ENCODE results near the gene SLC41A3.
"Not testable (repeated sequence)": the region's sequence is repeated elsewhere in the genome, so short reads cannot be mapped to it uniquely, and the experiment has no call there.

The SLC41A3 gene

GRCh38 chr3:126025116-126025729 lies 58.7 kb downstream of the SLC41A3 start:
- DNase-seq, result no peak

GRCh38 chr3:126024049-126024854 lies 59.7 kb downstream of the SLC41A3 start:
- DNase-seq, result no peak

DNA sequence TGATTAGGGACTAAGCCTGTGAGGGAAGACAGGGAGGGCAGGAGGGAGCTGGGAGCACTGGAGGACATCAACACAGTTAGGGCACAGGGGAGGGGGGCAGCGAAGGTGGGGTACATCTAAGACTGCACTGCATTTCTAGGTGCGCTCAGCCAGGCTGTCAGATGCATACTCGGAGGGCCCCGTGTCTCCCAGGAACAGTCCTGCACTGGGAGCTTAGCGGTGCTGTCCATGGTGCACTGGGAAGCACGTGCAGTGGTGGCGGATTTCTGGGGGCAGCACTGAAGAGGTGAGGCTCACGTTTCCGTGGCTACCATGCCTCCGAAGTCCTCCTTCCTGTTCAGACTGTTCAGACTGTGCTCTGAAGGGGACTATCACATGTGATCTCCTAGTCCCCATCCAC lies 60.5 kb downstream of the SLC41A3 start:
- DNase-seq, result no peak

DNA sequence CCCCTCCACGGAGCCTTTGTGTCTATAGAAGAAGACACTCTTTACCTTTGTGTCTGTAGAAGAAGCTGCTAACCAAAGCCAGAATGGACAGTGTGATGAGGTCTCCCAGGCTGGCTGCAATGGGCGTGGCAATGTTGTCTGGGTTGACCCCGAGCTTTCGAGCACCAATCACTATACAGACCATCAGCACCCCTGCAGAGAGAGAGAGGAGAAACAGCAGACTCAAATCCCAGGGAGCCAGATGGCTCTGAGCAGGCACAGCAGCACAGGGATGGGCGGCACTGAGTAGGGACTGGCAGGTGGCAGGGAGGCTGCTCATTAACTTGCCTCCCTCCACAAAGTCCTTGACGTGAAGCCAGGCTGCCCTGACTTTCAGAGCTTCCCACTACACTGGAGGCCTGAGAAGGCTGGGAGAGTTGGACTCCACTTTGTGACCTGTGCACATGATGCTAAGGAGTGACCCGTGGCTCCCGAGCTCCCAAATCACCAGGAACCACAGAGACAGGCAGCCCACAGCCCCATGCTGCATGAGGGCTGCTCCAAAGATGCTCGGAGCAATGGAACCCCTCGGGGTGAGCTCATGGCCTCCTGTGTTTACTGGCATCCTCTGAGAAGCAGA lies 61.1 kb downstream of the SLC41A3 start:
- no peak for DNase-seq

GRCh38 chr3:126021702-126022101 lies 62.2 kb downstream of the SLC41A3 start:
- DNase-seq, result no peak

DNA sequence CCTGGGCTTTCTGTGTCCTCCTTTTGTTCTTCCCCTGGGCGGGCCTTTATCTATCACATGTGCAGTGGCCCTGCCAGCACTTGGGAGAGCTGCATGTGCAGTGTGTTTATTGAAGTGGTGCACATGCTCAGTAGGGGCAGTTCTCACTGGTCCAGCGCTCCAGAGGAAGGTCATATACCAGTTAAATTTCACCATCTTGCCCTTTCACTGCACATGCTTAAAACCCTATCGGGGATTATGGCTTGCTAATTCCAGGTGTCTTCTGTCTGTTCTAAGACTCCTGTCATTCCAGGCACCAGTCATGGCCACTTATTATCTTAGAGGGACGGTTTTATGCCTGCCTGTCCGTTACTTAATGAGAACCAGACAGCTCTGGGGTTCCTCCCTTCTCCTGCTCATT lies 62.7 kb downstream of the SLC41A3 start:
- no peak for DNase-seq

DNA sequence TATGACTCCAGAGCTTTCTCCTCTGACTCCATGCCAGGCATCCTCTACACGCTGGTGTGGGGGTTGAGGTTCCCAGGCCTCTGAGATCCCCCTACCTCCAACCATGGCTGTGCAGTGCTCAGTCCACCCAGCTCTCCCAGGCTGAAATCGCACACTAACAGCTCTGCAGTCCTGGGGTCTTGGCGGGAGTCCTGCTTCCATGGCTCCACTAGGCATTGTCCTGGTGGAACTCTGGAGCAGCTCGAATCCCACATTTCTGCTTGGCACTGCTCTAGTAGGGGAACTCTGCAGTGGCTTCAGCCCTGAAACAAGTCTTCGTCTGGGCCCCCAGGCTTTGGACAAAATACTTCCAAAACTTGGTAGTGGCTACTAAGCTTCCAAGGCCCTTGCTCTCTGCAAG lies 64.2 kb downstream of the SLC41A3 start:
- no peak for DNase-seq

DNA sequence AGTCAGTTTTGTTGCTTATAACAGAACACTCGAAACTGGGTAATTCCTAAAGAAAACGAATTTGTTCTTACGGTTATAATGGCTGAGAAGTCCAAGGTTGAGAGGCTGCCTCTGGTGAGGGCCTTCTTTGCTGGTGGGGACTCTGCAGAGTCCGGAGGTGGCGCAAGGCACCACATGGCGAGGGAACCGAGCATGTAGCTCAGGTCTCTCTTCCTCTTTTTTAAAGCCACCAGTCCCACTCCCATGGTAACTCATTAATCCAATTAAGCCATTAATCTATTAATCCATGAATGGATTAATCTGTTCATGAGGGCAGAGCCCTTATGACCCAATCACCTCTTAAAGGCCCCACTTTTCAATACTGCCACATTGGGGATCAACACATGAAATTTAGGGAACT lies 64.9 kb downstream of the SLC41A3 start:
- DNase-seq, result no peak

DNA sequence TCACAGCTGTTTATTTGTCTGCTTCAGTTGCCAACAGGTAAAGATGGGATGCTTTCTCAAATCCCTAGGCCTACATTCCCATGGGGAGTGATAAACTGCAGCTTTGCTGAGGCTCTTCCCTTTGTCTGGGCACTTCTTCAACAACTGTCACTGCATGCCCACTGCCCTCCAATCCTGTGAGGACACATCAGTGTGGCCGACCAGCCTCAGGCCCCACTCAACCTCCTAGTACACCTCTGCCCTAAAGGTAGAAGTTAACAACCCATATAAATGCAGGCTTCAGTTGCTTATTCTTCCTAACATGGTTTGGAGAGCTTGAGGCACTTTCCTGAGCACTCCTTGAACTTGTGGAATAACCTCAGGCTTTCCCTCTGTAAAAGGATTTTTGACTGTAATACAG lies 65.4 kb downstream of the SLC41A3 start:
- no peak for DNase-seq

DNA sequence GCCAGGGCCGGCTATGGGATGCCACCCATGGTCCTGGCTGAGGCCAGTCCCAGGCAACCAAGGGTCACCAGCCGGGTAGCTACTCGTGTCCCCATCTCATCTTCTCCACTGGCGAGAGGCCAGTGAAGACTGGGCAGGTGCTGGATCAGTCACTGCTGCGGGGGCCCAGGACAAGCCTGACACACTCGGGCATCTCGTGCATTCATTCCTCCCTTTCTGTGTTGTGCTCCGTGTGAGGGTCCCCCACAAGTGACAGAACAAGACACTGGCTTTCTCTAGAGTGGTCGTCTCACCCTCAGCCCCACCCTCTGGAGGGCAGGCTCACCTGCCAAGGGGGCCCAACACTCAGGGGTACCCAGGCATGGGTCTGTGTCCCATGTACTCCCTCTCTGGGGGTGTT lies 66.6 kb downstream of the SLC41A3 start:
- DNase-seq, result no peak

DNA sequence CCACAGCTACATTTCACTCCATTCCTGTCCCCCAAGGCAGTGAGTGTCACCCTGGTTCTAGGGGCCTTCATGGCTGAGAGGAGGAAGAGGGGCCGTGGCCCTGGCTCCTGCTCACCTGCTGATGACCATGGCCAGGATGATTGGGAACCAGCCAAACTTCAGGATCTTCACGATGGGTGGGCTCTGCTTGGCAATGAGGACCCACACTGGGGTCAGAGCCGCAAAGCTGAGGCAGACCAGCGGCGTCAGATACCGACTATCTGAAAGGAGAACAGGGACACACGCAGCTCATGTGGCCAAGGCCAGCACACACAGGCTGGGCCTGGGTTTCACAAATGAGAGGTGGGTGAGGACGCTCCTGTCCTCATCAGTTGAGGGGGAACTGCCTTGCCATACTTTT lies 67.3 kb downstream of the SLC41A3 start:
- DNase-seq, result no peak

- no peak for DNase-seq
Measured at GRCh38 chr3:126015075-126015474, 68.8 kb downstream of the SLC41A3 start.

DNA sequence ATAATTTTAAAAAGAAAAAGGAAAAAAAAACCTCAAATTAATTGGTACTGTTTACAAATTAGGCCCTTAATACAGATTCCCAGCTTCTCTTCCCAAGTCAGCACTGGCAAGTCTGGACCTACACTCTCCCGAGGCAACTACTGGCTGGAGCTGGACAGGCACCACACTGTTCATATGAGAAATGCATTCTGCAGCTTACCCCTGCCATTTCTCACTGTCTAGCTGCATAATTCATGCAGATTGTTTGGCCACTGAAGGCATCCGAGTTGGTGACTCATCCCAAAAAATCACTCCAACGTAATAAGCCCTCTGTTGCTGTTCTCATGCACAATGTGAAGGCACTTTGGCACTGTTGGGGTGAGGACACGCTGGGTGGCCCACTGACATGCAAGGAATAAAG lies 69.7 kb downstream of the SLC41A3 start:
- DNase-seq, result no peak

GRCh38 chr3:126013751-126014156 lies 70.2 kb downstream of the SLC41A3 start:
- DNase-seq, result no peak

- DNase-seq, result no peak
Measured at GRCh38 chr3:126009181-126009580, 74.7 kb downstream of the SLC41A3 start.

GRCh38 chr3:126008219-126008618 lies 75.7 kb downstream of the SLC41A3 start:
- DNase-seq, result no peak

DNA sequence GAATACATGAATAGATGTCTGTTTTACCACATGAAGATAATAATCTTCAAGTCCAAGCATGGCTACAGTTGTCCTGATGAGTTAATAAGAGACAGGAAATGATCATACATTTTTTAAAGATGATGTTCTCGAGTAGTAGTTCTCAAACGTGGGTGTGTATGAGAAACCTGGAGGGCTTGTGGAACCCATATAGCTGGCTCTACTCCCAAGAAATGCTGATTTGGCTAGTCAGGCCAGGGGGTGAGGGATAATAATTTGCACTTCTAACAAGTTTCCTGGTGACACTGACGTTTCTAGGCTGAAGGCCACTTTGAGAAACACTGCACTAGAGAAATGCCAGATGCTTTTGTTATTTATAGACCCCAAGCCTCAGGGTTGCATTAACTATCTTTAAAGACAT lies 78.0 kb downstream of the SLC41A3 start:
- no peak for DNase-seq

DNA sequence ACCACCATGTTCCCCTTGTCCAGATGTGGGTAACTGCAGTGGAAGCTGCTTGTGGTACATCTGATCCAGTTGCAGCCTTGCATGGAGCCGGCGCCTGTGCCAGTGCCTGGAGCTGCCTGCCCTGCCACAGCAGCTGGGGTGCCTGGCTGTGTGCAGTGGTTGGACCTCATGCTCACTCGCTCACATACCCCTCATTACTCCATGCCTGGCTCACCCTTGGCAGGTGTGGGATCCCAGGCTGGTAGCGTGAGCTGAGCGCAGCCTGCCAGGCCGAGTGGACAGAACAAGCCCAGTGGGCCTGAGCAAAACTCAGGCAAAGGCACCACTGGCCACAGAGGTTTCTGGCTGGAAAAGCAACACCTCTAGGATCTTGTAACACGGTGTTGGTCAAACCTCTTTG lies 79.2 kb downstream of the SLC41A3 start:
- no peak for DNase-seq

DNA sequence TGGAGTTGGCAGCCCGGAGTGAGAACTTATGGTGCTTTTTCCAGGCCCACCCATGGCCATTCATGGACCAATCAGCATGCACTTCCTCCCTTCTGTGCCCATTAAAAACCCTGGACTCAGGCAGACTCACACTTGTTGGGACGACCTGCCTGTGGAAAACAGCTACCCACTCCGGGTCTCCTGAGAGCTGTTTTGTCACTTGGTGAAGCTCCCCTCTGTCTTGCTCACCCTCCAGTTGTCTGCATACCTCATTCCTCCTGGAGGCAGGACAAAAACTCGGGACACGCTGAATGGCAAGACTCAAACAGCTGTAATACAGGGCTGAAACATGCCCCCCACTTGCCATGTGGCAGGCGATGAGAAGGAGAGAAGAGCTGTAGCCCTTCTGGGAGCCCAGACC lies 79.7 kb downstream of the SLC41A3 start:
- DNase-seq, result no peak

GRCh38 chr3:126003447-126004190 lies 80.3 kb downstream of the SLC41A3 start:
- DNase-seq, result no peak

- no peak for DNase-seq
Measured at GRCh38 chr3:126002189-126002588, 81.7 kb downstream of the SLC41A3 start.

GRCh38 chr3:125996751-125997150 lies 87.2 kb downstream of the SLC41A3 start:
- DNase-seq, result not testable (repeated sequence)

DNA sequence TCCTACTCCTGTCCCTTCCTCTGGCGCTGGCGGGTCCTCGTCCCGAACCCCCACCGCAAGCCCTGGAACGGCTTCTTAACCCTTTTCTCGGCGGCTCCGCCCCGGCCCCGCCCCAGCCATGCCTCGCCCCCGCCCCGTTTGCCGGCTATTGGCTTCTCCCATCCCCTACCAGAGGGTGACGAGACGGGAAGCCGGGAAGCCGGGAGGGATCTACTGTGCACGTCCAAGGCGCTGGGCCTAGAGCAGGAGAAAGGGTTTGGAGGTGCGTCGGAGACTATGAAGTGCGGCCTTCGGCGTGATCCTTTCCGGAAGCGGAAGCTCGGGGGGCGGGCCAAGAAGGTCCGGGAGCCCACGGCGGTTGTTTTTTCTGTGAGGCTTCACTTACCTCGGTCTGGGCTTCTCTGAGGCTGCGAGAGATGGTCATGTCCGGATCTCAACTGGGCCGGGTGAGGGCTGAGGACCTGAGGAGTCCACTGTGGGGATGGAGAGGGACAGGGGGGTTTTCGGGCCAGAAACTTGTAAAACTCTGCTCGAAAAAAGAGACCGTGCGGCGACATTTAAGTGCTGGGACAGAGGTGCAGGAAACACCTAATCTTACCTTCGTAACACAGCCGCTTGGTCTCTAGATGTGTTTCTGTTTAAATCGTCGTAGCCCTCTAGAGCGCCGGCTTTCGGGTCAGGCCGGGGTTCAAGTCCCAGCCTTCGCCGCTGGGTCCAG lies 93.5 kb downstream of the SLC41A3 start:
- peak; percentile 66 for DNase-seq

Data from CD4-positive, alpha-beta T cell treated with Interleukin-17A for 1 hour (primary cell).